HG02840 (cell line): ENCODE measurements around the gene MTARC1.

Experiments used
- ATAC-seq: cut with Tn5 transposase; IDR thresholded peaks from one replicate; pipeline ENCODE4 v1.9.1; 2021; ENCODE audit warnings: mild to moderate bottlenecking, moderate library complexity, moderate number of reproducible peaks; ENCODE audit not compliant: unreplicated experiment, low FRiP score

MTARC1 gene

DNA sequence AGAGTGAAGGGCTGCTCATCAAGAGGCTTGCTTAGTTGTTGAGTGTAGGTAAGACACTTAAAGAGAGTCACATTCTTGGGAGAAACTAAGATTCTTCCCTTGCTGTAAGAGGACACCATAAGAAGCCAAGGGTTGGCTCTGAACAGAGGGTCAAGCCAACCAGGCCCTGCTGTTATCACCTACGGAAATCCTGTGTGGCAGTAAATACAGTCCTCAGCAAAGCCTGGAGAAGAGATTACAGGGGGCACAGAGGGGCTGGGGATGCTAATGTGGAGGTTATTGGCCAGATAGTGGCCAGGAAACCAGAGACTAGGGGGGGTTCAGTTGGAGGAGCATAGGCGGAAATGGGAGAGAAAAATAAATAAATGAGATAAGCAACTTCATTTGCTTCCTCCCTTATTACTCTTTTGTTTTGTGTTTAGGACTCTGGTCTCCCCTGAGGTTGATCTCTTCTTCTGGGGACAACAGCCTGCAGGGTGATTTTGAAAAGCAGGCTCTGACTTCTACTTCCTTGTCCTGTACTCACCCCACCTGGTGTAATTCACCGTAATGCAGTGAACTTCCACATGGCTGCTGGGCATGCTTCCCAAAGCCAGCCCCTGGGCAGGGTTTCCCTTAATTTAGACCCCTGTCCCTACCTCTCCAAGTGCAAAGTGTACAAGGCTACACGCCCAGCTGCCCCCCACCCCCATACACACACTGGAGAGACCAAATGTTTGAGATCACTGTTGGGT lies 40.9 kb downstream of the MTARC1 start:
- no peak for ATAC-seq

DNA sequence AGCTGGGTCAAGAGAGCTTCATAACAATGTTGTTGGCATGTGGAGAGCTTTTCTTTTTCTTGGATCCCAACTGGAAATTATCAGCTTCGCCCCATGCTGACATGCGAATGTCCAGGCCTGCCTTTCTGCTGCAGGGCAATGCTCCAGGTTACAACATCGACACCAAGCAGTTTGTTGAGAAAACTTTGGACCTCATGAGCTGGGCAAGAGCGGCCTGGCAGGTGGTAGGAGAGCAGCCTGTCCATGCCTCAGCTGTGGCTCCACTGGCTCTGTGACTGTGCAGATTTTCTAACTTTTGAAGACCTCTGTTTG lies 41.4 kb downstream of the MTARC1 start:
- no peak for ATAC-seq

DNA sequence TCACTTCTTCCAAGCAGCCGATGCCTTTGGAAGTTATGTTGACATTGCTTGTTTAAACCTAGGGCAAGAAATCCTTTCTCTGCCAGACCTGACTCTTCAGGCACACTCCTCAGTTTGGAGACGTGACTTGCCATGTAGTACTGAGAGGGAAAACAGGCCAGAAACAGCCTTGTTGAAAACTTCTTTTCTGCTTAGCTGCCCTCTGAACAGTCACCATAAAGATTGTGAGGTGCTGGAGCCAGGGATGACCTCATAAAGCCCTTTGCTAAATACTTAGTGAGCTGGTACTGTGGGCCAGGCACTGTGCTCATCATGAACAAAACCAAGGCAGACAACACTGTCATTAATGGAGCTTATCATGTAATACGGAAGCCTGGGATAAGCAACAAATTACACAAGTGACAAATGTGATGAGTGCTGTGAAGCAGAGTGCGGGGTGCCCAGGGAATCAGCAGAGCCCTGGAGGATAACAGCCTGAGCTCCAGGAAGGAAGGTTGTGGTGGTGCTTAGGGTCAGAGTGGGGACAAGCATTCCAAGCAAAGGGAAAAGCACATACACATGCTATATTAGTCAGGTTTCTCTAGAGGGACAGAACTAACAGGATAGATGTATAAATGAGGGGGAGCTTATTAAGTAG lies 42.4 kb downstream of the MTARC1 start:
- ATAC-seq: no peak

DNA sequence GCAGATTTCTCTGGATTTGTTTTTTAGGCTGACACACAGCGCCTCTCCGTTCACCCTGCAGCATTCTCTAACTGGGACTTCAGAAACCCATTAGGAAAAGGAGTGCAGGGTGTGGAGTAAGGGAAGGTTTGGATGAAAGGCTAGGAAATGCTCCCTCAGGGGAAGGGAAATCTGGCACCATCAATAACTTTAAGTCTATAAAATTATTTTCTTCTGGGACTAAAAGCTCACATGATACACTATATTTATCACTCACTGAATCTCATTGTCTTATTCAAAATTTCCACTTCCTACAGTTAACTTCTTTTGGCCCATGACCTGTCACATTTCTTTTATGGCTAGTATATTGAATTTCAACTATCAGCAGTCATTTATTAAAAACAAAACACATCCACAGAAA lies 46.7 kb downstream of the MTARC1 start:
- ATAC-seq: no peak

DNA sequence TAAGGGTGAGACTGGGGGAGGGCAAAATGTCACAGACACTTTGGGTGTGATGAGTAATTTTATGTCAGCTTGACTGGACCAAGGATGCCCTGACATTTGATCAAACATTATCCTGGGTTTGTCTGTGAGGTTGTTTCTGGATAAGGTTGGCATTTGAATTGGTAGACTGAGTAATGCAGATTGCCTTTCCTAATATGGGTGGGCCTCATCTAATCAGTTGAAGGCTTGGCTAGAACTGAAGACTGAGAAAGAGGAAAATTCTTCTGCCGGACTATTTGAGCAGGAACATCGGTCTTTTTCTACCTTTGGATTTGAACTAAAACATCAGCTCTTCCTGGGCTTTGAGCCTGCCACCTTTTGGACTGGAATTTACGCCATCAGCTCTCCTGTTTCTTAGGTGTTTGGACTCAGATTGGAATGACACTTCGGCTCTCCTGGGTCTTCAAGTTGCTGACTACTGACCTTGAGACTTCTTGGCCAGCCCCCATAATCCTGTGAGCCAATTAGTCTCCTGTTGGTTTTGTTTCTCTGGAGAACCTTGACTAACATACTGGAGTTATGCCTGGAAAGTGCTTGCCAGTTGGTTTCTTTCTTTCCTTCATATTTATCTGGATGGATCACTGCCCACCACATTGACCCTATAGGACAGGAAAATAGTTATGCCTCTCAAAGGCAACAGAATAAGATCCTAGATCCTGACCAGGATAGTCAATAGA lies 47.6 kb downstream of the MTARC1 start:
- no peak for ATAC-seq
